ENCODE data around the gene PRR15L.
"Not testable (repeated sequence)": the region's sequence is repeated elsewhere in the genome, so short reads cannot be mapped to it uniquely, and the experiment has no call there.

Gene PRR15L, protein sequence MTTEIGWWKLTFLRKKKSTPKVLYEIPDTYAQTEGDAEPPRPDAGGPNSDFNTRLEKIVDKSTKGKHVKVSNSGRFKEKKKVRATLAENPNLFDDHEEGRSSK

DNA sequence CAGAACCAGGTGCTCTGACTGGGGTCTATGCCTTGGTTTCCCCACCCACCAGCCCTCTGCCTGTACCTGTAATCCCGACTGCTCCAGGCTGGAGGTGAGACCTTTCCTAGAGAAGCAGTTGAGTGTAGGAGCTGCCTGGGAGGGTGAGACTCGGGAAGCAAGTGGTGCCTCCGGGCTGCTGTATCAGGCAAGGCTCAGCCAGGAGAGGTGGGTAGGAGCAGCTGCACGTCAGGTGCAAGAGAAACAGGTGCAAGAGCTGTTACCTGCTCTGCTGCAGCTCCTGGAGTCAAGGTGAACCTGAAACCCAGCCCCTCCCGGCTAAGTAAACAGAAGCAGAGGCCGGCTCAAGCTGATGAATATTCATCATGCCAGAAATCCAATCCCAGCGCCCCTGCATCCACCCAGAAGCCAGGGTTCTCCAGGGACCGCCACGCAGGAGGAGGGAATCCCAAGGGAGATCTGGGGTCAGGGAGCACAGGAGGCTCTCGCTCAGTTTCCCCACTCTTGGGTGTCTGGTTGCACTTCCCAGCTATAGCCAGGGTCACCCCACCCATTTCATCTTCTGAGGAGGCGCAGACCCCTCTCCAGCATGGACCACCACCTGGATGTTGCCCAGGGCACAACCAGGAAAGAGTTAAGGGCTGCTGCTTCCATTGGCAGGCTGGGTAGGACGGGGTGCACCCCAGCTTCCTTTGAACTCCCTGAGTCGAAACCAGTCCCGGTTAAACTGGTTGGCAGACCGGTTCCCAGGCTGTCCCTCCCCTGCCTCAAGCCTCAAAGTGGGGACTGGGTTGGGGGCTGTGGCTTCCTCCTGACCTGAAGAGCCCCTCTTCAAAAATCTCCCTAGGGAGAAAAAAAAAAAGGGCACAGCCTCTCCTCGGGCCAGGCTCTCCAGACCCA lies at the start of gene PRR15L:
TSS of gene PRR15L (minus strand) at position 293 of the 900 bp plus-strand sequence. CDS start 4,649 bp downstream, outside the sequence.
- peak; percentile 100 for DNase-seq

DNA sequence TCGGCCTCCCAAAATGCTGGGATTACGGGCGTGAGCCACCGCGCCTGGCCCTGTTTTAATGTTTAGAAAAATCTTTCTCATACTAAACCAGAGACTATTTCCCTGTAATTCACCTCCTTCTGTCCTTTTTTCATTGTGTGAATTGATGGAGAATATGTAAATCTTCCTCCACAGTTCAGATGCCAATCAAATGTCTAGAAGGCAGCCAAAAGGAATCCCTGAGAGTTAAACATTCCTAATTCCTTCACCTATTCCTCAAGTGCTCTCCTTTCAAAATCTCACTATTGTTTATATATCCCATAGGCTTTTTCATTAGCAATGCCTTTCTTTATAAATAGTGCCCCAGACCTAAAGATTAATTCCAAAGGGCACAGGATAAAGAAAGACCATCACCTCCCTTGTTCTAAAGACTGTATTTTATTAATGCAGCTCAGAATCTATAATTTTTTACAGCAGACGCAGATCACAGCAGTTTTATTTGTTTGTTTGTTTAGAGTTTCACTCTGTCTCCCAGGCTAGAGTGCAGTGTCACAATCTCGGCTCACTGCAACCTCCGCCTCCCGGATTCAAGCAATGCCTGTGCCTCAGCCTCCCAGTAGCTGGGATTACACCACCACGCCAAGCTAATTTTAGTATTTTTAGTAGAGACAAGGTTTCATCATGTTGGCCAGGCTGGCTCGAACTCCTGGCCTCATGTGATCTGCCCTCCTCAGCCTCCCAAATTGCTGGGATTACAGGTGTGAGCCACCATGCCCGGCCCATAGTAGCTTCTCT lies 49.4 kb upstream of the PRR15L start:
- no peak for DNase-seq

DNA sequence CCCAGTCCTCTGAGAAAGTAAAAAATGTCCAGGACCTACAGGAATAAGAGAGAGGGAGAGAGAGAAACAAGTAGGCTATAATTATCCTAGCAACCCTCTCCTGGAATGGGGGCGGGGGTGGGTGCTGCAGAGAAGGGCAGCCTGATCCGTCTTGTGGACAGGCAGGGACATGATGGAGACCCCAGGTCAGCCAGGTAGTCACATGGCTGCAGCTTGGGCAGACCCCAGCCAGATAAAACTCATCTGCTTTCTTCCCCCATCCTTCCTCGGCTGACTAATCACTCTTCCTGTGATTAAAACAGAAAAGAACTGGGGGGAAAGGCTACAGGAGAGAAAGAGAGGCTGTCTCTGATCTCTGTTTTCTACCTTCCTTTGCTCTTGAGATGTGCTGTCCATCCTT lies 47.3 kb upstream of the PRR15L start:
- no peak for DNase-seq

DNA sequence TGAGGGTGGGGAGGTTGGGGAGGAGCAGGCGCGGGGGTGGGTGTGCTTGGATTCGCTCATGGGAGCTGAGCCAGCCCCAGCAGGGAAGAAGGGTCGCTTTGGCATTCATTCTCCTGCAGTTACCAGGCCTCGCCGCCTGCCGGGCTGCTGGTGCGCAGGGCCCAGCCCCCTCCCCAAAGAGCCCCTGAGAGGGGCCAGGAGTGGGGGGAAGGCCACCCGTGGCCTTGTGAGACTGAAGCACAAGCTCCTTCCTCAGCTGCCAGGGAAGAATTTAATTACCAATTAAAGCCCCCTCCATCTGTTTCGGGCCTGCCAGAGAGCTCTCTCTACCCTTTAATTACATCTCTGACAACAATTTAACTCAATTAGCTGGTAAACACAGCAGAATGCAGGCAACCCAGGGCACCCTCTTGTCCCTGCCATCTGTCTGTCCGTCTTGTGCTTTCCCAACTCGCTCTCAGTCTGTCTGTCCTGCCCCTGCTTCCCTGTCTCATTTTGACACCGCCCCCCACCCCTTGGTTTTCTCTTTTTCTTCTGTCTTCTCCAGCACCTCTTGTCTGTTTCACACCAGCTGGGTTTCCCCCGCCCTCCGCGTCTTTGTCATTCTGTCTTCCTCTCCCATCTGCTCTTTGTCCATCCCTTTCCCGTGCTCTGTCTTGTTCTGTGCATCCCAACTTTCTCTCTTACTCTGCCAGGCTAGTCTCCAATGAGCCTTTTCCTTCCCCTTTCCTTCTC lies 45.9 kb upstream of the PRR15L start:
- DNase-seq = no peak

DNA sequence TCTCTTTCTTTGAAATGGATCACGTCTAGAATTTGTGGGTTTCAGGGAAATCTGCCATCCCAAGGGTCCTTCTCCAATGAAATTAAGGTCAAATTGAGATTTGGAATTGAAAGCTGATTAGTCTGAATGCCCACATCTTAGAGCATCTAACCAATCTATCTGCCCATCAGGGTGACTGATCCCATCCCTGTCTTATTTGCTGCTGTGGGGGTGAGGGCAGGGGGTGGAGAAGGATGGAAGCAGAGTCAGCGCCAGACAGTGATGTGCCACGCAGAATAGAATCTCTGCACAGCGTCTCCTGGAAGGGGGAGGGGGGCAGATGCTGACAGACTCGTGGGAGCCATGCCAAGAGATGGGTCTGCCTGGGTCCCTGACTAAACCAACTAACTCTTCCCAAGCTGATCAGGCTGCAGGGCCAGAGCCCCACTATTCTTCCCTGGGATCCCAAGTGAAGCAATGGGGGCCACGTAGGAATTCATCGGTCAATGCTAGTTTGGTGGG lies 45.3 kb upstream of the PRR15L start:
- DNase-seq = no peak

DNA sequence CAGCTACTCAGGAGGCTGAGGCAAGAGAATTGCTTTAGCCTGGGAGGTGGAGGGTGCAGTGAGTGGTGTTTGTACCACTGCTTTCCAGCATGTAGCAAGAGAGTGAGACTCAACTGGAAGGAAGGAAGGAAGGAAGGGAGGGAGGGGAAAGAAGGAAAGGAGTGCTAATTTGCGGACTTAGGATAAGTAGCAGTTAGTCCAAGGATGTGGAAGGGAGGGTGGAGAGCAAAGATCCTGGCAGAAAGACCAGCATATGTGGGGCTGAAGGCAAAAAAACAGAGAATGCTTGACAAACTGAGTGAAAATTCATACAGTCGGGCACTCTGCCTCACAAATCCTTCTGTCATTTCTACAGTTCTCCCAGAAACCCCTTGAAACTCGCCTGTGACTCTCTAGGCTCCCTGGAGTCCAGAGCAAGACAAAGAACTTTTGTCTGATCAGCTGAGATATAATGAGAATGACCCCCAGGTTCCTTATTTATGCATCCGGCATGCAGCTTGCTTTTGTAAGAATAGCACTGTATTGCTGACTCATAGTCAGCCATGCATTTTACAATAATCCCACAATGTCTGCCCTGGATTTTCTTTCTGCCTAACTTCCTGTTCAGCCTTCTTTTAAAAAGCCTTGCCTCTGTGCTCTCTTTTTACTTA lies 44.7 kb upstream of the PRR15L start:
- no peak for DNase-seq

DNA sequence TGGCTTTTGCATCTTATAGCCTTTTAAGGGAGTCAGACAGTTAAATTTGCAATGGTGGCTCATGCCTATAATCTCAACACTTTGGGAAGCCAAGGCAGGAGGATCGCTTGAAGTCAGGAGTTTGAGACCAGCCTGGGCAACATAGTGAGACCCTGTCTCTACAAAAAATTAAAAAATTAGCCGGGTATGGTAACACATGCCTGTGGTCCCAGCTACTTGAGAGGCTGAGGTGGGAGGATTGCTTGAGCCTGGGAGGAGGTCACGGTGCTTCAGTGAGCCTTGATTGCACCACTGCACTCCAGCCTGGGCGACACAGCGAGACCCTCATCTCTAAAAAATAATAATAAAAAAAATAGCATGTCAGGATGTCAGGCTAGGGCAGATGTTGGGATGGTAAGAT lies 44.0 kb upstream of the PRR15L start:
- DNase-seq = not testable (repeated sequence)

DNA sequence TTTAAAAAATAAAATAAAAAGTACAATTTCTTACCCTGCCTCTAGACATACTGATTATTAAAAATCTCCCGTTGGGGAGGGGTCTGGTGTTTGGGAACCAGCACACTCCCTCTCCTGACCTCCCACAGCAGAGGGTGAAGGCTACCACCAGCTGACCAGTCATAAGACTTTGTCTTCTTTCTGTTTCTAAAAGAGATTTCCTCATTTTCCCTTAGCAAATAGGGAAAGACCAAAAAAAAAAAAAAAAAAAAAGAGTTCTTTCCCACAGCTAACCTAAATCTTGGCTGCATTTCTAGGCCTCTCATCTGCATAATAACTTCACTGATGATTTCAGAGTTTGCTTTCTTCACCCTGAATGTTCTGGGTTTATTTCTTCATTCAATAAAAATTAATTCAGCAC lies 43.5 kb upstream of the PRR15L start:
- DNase-seq = no peak

DNA sequence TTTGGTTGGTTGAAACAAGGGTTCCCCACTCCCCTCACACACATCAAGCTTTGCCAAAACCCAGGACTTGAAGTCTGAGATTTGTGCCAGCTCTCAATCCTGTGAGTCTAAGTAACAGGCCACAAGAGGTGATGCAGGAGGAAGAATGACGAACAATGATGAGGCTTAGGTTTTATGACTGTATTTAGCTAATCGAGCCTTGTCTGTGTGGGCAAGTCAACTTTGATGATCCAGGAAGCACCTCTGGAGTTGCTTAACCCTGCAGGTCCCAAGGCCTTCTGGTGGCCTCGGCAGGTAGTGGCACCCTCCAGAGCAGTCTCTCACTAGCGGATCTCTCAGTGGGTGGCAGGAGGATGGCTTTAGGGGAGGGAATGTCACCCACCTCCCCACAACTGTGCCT lies 41.9 kb upstream of the PRR15L start:
- no peak for DNase-seq

DNA sequence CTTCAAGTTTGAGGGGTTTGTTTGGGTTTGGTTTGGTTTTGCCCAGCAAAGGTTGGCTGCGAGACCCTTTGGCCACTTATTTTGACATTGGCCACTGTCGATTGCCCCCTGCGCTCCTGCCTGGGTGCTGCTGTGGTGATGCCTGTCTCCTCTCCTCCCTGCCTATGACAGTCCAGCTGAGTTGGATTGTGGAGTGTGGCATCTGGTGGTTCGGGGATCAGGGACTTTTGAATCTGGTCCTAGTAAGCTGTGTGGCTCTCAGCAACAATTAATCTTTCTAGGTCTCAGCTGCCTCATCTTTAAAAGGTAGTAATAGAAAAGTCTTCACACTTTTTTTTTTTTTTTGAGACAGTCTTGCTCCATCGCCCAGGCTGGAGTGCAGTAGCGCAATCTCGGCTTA lies 40.4 kb upstream of the PRR15L start:
- DNase-seq = no peak

DNA sequence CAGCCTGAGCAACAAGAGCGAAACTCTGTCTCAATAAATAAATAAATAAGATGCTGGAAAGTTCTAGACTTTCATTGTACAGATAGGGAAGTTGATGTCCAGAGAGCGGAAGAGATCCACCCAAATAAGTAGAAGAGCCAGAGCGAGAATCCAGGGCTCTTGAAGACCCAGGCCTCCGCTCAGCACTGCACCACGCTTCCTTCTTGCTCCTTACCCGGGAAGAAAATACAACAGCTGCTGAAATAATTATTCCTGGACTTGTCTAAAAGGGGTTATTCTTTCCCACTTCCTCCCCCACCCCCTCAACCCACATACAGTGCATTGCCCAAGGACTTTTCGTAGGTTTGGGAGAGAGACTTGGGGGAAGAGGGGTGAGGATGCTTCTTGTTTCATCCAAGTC lies 39.9 kb upstream of the PRR15L start:
- no peak for DNase-seq

DNA sequence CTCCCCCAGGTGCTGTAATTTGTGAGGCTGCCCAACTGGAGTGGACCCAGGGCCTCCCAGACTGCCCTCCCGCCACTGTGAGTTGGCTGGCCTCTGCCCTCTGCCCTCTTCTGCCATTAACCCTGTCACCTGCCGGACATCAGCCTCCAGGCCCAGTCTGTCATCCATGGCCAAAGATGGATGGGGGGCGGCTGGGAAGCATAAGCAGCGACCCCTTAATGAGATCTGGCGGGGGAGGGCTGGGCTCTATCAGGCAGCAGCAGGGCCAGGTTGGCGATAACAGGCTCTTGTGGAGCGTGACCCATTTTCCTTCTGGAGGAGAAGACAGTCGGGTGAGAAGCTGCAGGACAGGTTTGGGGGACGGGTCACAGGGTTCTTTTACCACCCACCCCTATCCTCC lies 38.5 kb upstream of the PRR15L start:
- DNase-seq = no peak

DNA sequence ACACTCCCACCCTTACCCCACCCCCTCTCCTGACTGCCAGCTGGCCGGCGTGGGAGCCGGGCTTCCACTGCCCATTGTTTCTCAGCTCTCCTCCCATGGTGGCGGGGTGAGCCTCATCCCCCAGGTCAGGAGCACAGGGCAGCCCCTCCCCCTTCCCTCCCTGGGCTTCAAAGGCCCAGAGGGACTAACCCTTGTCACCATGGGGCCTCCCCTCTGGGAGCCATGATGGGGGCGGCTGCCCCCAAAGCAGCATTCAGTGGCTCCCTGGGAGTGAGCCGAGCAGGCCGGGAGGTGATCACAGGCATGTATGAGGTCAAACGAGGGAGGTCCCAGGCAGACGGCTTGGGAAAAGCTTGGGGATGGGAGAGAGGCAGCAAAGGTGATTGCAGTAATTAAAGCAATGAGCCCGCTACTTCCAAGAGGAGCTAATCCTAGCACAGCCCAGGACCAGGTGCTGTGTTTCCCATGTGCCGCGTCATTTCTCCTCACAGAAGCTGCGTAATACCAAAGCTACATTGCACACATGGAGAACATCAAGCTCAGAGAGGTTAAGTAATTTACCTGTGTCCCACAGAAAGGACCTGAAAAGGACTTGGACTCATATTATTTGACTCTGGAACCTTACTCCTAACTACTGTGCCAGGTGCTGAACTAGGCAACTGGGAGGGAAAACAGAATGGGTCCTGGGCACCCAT lies 37.7 kb upstream of the PRR15L start:
- DNase-seq = no peak

DNA sequence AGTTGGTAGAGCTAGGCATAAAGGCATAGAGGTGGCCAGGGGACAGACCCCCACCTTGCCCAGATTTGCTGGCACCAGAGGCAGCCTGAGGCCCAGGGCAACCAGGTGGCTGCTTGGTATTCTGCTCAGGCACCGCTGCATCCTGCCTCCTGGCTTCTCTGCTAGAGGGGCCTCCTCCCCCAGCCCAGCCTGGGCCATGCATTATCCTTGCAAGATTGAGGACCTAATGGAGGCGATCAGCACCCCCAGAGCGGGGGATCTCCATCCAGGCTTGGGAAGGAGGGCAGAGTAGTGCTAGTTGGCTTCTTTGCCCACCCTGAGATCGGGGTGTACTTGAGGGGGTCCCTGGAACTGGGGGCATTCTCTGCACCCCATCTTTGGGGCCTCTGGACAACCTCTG lies 37.0 kb upstream of the PRR15L start:
- DNase-seq = no peak

DNA sequence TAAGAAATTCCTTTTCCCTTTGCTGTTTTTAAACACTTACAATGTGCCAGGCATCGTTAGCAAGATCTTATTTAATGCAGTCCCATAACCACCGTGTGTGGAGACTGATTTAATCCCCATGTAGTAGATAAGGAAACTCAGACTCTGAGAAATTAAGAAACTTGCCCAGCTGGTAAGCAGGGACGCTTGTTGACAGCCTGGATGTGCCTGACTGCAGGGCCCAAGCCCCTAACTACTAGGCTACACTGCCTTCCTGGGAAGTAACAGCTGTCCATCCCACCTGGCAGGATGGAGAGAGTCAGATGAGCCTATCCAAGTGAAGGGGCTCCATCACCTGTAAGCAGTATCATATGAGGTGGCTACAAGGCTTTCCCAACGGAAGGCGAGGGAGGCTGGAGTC lies 36.3 kb upstream of the PRR15L start:
- no peak for DNase-seq

DNA sequence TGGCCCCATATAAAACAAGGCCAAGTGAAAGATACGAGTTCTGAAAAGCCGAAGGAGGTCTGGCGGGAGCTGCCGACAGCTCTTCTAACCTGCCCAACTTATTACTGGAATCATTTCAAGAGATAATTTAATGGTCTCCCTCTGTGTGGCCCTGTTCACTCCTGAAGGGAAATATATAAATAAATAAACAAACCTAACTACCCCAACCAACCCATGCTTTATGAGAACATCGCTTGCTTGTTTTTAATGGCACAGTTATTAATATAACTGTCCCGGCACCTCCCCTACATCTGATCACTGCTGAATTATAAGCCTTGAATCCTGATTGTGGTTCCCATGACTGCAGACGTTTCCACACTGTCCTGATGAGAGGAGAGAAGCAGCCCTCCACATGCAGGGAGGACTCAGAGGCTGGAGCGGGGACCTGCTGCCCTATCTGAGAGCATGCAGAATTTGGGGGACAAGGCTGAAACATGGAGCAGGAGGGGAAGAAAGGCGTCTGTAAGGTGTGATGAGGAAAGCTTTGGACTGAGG lies 35.4 kb upstream of the PRR15L start:
- DNase-seq = no peak

DNA sequence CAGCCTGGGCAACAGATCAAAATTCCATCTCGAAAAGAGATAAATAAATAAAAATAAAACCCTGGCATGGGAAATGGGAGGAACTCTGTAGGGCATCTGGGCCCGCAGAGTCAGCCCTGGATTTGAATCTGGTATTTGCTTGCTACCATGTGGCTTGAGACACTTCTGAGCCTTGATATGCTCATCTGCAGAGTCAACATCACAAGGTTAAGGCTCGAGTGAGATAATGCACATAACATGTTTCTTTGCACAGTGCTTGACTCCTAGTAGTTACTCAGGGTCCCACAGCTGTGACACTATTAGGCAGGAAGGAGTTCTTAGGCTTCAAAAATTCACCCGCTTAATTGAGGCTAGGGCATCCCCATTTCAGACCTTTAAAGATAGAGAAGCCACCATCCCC lies 34.5 kb upstream of the PRR15L start:
- no peak for DNase-seq

DNA sequence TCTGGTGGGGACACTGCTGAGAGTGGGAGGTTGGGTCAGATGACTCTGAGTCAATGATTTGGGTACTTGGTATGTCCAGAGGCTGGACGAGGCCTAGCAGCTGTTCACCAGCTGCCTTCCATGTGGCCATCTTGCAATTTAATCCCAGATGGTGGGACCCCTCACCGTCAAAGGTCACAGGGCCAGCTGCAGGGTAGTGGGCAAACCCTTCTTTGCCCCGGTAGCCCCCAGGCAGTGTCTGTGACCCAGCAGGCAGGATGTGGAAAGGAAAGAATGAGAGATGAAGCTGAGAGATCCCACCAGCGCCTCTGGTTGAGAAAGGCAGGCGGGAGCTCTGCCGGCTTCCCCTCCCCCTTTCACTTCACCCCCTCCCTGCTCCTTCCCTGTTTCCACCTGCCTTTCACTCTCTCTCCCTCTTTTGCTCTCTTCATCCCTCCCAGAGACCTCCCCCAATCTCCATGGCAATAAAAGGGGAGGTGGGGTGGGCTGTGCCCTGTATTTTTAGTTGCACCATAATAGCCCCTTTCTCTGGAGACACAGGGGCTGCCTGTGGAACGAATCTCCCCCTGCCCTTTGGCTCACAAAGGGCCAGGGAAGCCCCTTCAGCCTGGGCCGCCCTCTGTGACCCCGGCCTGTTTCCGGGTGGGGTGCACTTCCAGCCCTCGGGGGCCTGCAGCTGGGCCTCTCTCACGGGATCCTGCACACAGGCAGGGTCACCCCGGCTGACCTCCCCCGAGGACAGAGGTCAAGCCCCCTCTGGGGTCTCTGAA lies 33.5 kb upstream of the PRR15L start:
- no peak for DNase-seq

DNA sequence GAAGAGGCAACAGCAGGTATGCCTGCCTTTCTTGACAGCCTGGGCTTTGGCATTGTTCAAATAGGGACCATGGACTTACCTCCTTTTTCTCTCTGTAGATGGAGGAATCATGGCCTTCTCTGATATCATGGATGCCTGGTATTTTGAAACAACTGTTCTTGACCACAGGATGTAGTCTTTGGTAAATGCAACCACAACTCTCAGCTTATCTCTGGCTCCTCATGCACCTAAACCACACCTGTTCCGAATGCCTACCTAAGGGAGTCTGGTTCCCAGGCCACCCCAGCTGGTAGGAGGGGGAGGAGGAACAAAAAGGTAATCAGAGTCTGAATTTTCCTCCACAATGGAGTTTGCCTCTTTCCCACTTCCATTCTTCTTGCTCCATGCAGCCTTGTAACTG lies 32.0 kb upstream of the PRR15L start:
- no peak for DNase-seq

DNA sequence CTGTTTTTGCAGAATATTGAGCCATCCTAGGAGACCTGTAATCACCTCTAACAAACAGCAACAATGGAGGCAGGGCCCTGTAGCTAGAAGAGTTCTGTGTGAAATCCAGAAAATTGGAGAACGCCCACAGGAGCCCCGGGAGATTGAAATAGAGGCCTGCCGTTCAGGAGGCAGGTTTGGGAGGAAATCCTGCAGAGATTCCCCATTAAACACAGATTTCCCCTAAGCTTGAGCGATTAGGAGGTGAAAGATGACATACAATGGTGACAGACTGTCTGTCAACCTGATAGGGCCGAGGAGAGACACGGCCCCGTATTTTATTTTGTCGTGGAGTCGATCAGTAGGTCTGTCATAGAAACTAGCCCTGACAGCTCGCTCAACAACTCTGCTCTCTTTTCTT lies 31.5 kb upstream of the PRR15L start:
- no peak for DNase-seq

DNA sequence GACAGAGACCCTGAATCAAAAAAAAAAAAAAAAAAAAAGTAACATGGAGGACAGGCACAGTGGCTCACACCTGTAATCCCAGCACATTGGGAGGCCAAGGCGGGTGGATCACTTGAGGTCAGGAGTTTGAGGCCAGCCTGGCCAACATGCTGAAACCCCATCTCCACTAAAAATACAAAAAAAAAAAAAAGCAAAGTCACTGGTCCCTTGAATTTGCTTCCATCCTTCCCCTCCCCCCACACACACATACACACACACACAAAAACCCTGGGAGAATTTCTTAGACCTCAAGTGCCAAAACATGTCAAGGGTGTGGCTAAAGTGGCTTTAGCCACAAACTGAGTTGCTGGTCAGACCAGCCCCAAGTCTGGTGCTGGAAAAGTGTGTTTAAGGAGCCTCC lies 30.8 kb upstream of the PRR15L start:
- not testable (repeated sequence) for DNase-seq

Data from NCI-H510A (cell line).